Keratinocyte (primary cell): Measurements from ENCODE around the gene OR2A25. TPM values are rescaled to one million over a fixed set of nuclear protein-coding genes. Genes with fewer than 3 reads are reported as not detected.

Source experiments
- DNase-seq: peaks from one replicate; pipeline ENCODE4 v3.0.0-alpha.2; 2011; ENCODE audit warnings: low read depth, missing footprints, low spot score
- FAIRE-seq: peaks from 2 replicates; lab custom pipeline; 2011; peaks lifted over from hg19 to GRCh38; lab: Jason Lieb, UNC
- H2AFZ ChIP-seq: 2 replicates; pipeline ENCODE4 v1.6.0; 2012; ENCODE audit warnings: low read length, control low read depth, inconsistent platforms; ENCODE audit not compliant: control insufficient read depth
- H3K27ac ChIP-seq: 2 replicates; pipeline ENCODE4 v1.5.1; 2011; ENCODE audit warnings: low read length; ENCODE audit not compliant: control insufficient read depth, insufficient read depth
- H3K27me3 ChIP-seq: 3 replicates; pipeline ENCODE4 v1.6.0; 2011; ENCODE audit warnings: low read length; ENCODE audit not compliant: control insufficient read depth, insufficient read depth; ENCODE audit errors: extremely low read depth
- H3K36me3 ChIP-seq, 2 experiments: 2 replicates in 1 of 2; 3 replicates in 1 of 2; pipeline ENCODE4 v1.5.1; 2011; ENCODE audit warnings: low read length in 2 of 2, mild to moderate bottlenecking in 1 of 2; ENCODE audit not compliant: control insufficient read depth in 2 of 2, insufficient read depth in 2 of 2; ENCODE audit errors: extremely low read depth in 1 of 2
- H3K4me1 ChIP-seq: 3 replicates; pipeline ENCODE4 v1.5.1; 2011; ENCODE audit warnings: low read length; ENCODE audit not compliant: control insufficient read depth, insufficient read depth; ENCODE audit errors: extremely low read depth
- H3K4me2 ChIP-seq: 3 replicates; pipeline ENCODE4 v1.6.0; 2011; ENCODE audit warnings: low read depth, low read length; ENCODE audit not compliant: control insufficient read depth, insufficient read depth; ENCODE audit errors: extremely low read depth
- H3K4me3 ChIP-seq, 3 experiments: fragments of 200-600 bp in 1 of 3; sonication (generic) in 1 of 3; 2 replicates in 2 of 3; 3 replicates in 1 of 3; pipeline ENCODE4 v1.5.1; 2011 to 2016; ENCODE audit warnings: low read length in 3 of 3, mild to moderate bottlenecking in 3 of 3, control low read depth in 2 of 3, inconsistent platforms in 1 of 3, low read depth in 1 of 3, mixed read lengths in 1 of 3, mixed run types in 1 of 3, moderate library complexity in 1 of 3; ENCODE audit not compliant: control insufficient read depth in 2 of 3, insufficient read depth in 2 of 3; ENCODE audit errors: extremely low read depth in 1 of 3
- H3K79me2 ChIP-seq: 2 replicates; pipeline ENCODE4 v1.6.0; 2012; ENCODE audit warnings: low read length; ENCODE audit not compliant: control insufficient read depth, insufficient read depth
- H3K9ac ChIP-seq: 3 replicates; pipeline ENCODE4 v1.6.0; 2011; ENCODE audit warnings: low read length; ENCODE audit not compliant: control insufficient read depth, insufficient read depth; ENCODE audit errors: extremely low read depth
- H3K9me1 ChIP-seq: 3 replicates; pipeline ENCODE4 v1.6.0; 2011; ENCODE audit warnings: low read length; ENCODE audit not compliant: control insufficient read depth, insufficient read depth; ENCODE audit errors: extremely low read depth
- H3K9me3 ChIP-seq: 2 replicates; pipeline ENCODE4 v1.5.1; 2012; ENCODE audit warnings: low read depth, low read length; ENCODE audit not compliant: control insufficient read depth
- H4K20me1 ChIP-seq: 3 replicates; pipeline ENCODE4 v1.6.0; 2011; ENCODE audit warnings: low read length; ENCODE audit not compliant: control insufficient read depth, insufficient read depth; ENCODE audit errors: extremely low read depth
- CTCF ChIP-seq, 3 experiments: IDR thresholded peaks in 1 of 3; conservative IDR thresholded peaks in 1 of 3; optimal IDR thresholded peaks in 1 of 3; 2 replicates in 2 of 3; 3 replicates in 1 of 3; pipeline versions ENCODE3 to v1.5.1; 2011; ENCODE audit warnings: low read length in 3 of 3, mild to moderate bottlenecking in 3 of 3, moderate library complexity in 2 of 3, control low read depth in 1 of 3, inconsistent platforms in 1 of 3; ENCODE audit not compliant: insufficient read depth in 2 of 3; ENCODE audit errors: extremely low read depth in 1 of 3
- EZH2 ChIP-seq: IDR thresholded peaks from one replicate; pipeline ENCODE4 v1.6.1; 2012; ENCODE audit warnings: inconsistent platforms, mild to moderate bottlenecking, low read length, moderate library complexity
- dilution Hi-C: fragments of 300-500 bp; cut with MboI; formaldehyde crosslinking; loops from one replicate; pipeline ENCODE4 v1.7.0; 2020; ENCODE audit warnings: low sequenced_read_pairs; ENCODE audit not compliant: extremely low pct_ligation_motif_present
- polyA plus RNA-seq, 5 experiments: library from polyadenylated mRNA; depleted of rRNA in 3 of 5; stranded (reverse) in 3 of 5; stranded (forward) in 1 of 5; unstranded in 1 of 5; fragments of >200 nt; gene quantifications; 1 replicate in 1 of 5; 2 replicates in 3 of 5; 3 replicates in 1 of 5; pipeline versions ENCODE4 v1.2.1 to v1.2.3, GENCODE V29; 2011 to 2012; ENCODE audit warnings: missing spikeins in 2 of 5, low read depth in 1 of 5, low replicate concordance in 1 of 5

OR2A25 gene
- polyA plus RNA-seq, 1 donor (not counting 4 experiments of a cell fraction or from before 2014, with no cell fraction given), result not detected

DNA sequence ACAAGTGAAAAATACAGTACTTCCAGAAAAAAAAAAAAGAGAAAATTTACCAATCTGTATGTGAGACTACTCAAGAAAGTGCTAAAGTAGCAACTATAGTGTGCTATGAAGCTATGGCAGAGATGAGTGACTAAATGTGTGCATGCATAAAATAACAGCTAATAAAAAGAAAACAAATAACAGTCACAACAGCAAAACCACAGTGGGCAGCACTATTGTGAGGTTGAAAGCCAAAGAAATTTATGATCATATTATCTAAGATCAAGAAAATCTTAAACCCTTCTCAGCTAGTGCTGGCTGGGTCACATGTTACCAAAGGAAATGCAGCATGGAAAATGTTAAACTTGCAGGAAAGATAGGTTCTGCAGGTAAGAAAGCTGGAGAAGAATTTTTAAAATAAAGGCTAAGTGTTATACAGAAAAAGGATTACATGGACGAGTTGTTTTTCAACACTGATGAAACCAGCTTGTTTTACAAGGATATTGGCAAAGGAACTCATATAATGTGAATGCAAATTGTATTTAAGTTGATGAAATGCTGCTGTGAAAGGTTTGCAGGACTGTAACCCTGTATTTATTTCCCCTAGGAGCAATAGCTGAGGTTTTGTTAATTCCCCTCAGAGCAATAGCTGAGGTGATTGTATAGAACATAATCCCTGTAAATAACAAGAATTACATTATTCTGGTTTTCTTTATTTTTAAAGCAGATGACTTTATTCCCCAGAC lies 36.5 kb upstream of the OR2A25 start:
- Histone ChIP-seq H2AFZ (no peak overlapping the region), H3K27me3 (no peaks in the 10 kb centered on the region), H3K79me2 (no peaks in the 10 kb centered on the region), H3K27ac (no peak overlapping the region), H3K4me3 (no peak overlapping the region), H3K4me2 (no peak overlapping the region), H3K9me1 (no peaks in the 10 kb centered on the region), H3K9ac (no peak overlapping the region), H3K36me3 (no peaks in the 10 kb centered on the region), H3K9me3 (no peaks in the 10 kb centered on the region), H4K20me1 (no peaks in the 10 kb centered on the region), H3K4me1 (no peaks in the 10 kb centered on the region)
- no peak for DNase-seq
- FAIRE-seq, result no peak
- dilution Hi-C loops, result no loop called here
- TF ChIP-seq EZH2 (no peak), CTCF (optimal IDR thresholded peaks at IDR 0.05 in 1 of 3, IDR thresholded peaks at IDR 0.05 in 1 of 3, conservative IDR thresholded peaks at IDR 0.05 in 1 of 3; ENCODE audit: extremely low read depth in 1 of 3, insufficient read depth in 2 of 3, low read length in 3 of 3) (no peak)

DNA sequence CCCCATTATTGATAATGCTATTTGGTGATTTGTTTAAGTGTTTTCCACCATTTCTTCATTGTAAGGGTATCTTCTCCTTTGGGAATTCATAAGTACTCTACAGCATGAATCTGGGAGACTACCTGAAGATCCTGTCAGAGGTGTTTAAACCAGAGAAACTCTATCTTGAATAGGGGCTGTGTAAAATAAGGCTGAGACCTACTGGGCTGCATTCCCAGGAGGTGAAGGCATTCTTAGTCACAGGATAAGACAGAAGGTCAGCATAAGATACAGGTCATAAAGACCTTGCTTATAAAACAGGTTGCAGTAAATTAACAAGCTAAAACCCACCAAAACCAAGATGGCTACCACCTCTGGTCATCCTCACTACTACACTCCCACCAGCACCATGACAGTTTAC lies 34.2 kb upstream of the OR2A25 start:
- Histone ChIP-seq H2AFZ (no peak overlapping the region), H3K9me1 (no peaks in the 10 kb centered on the region), H3K4me1 (no peaks in the 10 kb centered on the region), H3K27me3 (no peaks in the 10 kb centered on the region), H3K4me2 (no peak overlapping the region), H3K79me2 (no peaks in the 10 kb centered on the region), H4K20me1 (no peaks in the 10 kb centered on the region), H3K9ac (no peak overlapping the region), H3K9me3 (no peaks in the 10 kb centered on the region), H3K27ac (no peak overlapping the region), H3K4me3 (no peak overlapping the region), H3K36me3 (no peaks in the 10 kb centered on the region)
- dilution Hi-C loops, result no loop called here
- TF ChIP-seq CTCF (optimal IDR thresholded peaks at IDR 0.05 in 1 of 3, IDR thresholded peaks at IDR 0.05 in 1 of 3, conservative IDR thresholded peaks at IDR 0.05 in 1 of 3; ENCODE audit: extremely low read depth in 1 of 3, insufficient read depth in 2 of 3, low read length in 3 of 3), result no peak
- TF ChIP-seq EZH2, result no peak
- FAIRE-seq (no peak), DNase-seq (no peak)
